Activated T-cell treated with anti-CD3 and anti-CD28 coated beads for 24 hours (primary cell): ENCODE data around the gene NCKAP1.

Experiments
- DNase-seq: peaks from one replicate; pipeline ENCODE4 v3.0.0-alpha.2; 2020; ENCODE audit warnings: low read depth

NCKAP1 gene

GRCh38 chr2:182951948-182952663 lies 86.2 kb downstream of the NCKAP1 start:
- no peak for DNase-seq

GRCh38 chr2:182950546-182950945 lies 87.7 kb downstream of the NCKAP1 start:
- DNase-seq: no peak

- DNase-seq: no peak
Measured at GRCh38 chr2:182949572-182950189, 88.6 kb downstream of the NCKAP1 start.

GRCh38 chr2:182949052-182949451 lies 89.2 kb downstream of the NCKAP1 start:
- DNase-seq: no peak

- no peak for DNase-seq
Measured at GRCh38 chr2:182946958-182947369, 91.3 kb downstream of the NCKAP1 start.

GRCh38 chr2:182943339-182943738 lies 94.9 kb downstream of the NCKAP1 start:
- DNase-seq: no peak

- no peak for DNase-seq
Measured at GRCh38 chr2:182942756-182943155, 95.5 kb downstream of the NCKAP1 start.

- no peak for DNase-seq
Measured at GRCh38 chr2:182941919-182942318, 96.3 kb downstream of the NCKAP1 start.

- no peak for DNase-seq
Measured at GRCh38 chr2:182941121-182941722, 97.0 kb downstream of the NCKAP1 start.

GRCh38 chr2:182937870-182938269 lies 100.4 kb downstream of the NCKAP1 start:
- no peak for DNase-seq

GRCh38 chr2:182933629-182934028 lies 104.6 kb downstream of the NCKAP1 start:
- no peak for DNase-seq

- no peak for DNase-seq
Measured at GRCh38 chr2:182929972-182930371, 108.3 kb downstream of the NCKAP1 start.

- DNase-seq: no peak
Measured at GRCh38 chr2:182924306-182924705, 114.0 kb downstream of the NCKAP1 start.

GRCh38 chr2:182921234-182921633 lies 117.0 kb downstream of the NCKAP1 start:
- DNase-seq: no peak

GRCh38 chr2:182920631-182921056 lies 117.6 kb downstream of the NCKAP1 start:
- no peak for DNase-seq

- no peak for DNase-seq
Measured at GRCh38 chr2:182920089-182920488, 118.2 kb downstream of the NCKAP1 start.

GRCh38 chr2:182918961-182919652 lies 119.2 kb downstream of the NCKAP1 start:
- no peak for DNase-seq

- no peak for DNase-seq
Measured at GRCh38 chr2:182917924-182918323, 120.3 kb downstream of the NCKAP1 start.

- DNase-seq: no peak
Measured at GRCh38 chr2:182916417-182916816, 121.8 kb downstream of the NCKAP1 start.

GRCh38 chr2:182915369-182916326 lies 122.6 kb downstream of the NCKAP1 start:
- no peak for DNase-seq

GRCh38 chr2:182914852-182915251 lies 123.4 kb downstream of the NCKAP1 start:
- no peak for DNase-seq

- no peak for DNase-seq
Measured at GRCh38 chr2:182913064-182913463, 125.2 kb downstream of the NCKAP1 start.
